K562 (cell line): ENCODE data around the gene TMEM69.

Source experiments
- CTCF ChIP-seq, 3 experiments: IDR thresholded peaks in 2 of 3; conservative IDR thresholded peaks in 1 of 3; 2 replicates each; pipeline ENCODE4 v1.5.1; 2011 to 2012; ENCODE audit warnings: low read length in 3 of 3, mild to moderate bottlenecking in 3 of 3, control low read depth in 2 of 3, improper control_type of control experiment in 1 of 3, inconsistent platforms in 1 of 3, low read depth in 1 of 3, mixed read lengths in 1 of 3, moderate library complexity in 1 of 3; ENCODE audit not compliant: insufficient read depth in 2 of 3
- ELF1 ChIP-seq: fragments of 200-800 bp; sonication (Bioruptor generic); IDR thresholded peaks from 2 replicates; pipeline ENCODE4 v1.6.1; 2016; ENCODE audit warnings: missing genetic modification characterization, missing compliant biosample characterization
- FOSL1 ChIP-seq: fragments of 200-800 bp; sonication (Bioruptor generic); conservative IDR thresholded peaks from 2 replicates; pipeline ENCODE4 v1.6.1; 2016; ENCODE audit warnings: missing genetic modification characterization, missing compliant biosample characterization
- JUND ChIP-seq, 2 experiments: IDR thresholded peaks; 2 replicates in 1 of 2; 3 replicates in 1 of 2; pipeline ENCODE4 v1.6.1; 2011; ENCODE audit warnings: borderline replicate concordance in 2 of 2, low read depth in 2 of 2, low read length in 2 of 2, improper control_type of control experiment in 1 of 2, missing biosample characterization in 1 of 2, missing genetic modification characterization in 1 of 2, missing genetic modification reagents in 1 of 2
- MBD2 ChIP-seq: sonication (generic); IDR thresholded peaks from 2 replicates; pipeline ENCODE4 v1.6.1; 2016; ENCODE audit warnings: low read depth, borderline replicate concordance
- MEF2D ChIP-seq: conservative IDR thresholded peaks from 2 replicates; pipeline ENCODE4 v1.6.1; 2016; ENCODE audit warnings: low read depth, missing genetic modification characterization, missing compliant biosample characterization
- MLX ChIP-seq, 2 experiments: fragments of 450-650 bp in 1 of 2; sonication (generic) in 1 of 2; formaldehyde crosslinking; conservative IDR thresholded peaks; 2 replicates each; pipeline versions ENCODE4 v1.4.0 to v1.8.1; 2020 to 2022; ENCODE audit warnings: mild to moderate bottlenecking in 1 of 2, missing genetic modification reagents in 1 of 2
- NCOA2 ChIP-seq, 2 experiments: fragments of 450-650 bp; IDR thresholded peaks; 2 replicates each; pipeline ENCODE4 v1.6.1; 2018; ENCODE audit warnings: mild to moderate bottlenecking in 2 of 2, moderate library complexity in 1 of 2; ENCODE audit not compliant: partially characterized antibody in 2 of 2
- NFYB ChIP-seq: IDR thresholded peaks from 2 replicates; pipeline ENCODE4 v1.6.1; 2011; ENCODE audit warnings: mild to moderate bottlenecking, moderate library complexity; ENCODE audit not compliant: insufficient read length; ENCODE audit errors: extremely low read depth
- NKRF ChIP-seq: fragments of 450-650 bp; IDR thresholded peaks from 2 replicates; pipeline ENCODE4 v1.6.1; 2016; ENCODE audit warnings: borderline replicate concordance
- POLR2AphosphoS5 ChIP-seq: IDR thresholded peaks from 2 replicates; pipeline ENCODE4 v1.6.1; 2011; ENCODE audit warnings: mild to moderate bottlenecking, low read depth, low read length, moderate library complexity; ENCODE audit not compliant: control insufficient read depth, insufficient read depth
- RAD21 ChIP-seq, 2 experiments: fragments of 250-450 bp in 1 of 2; fragments of 450-650 bp in 1 of 2; sonication (Bioruptor Pico) in 1 of 2; formaldehyde crosslinking in 1 of 2; IDR thresholded peaks in 1 of 2; conservative IDR thresholded peaks in 1 of 2; 2 replicates each; pipeline versions ENCODE4 v1.4.0 to v1.8.0; 2020 to 2022; ENCODE audit warnings: mild to moderate bottlenecking in 2 of 2, moderate library complexity in 1 of 2

GRCh38 chr1:45686015-45686287 is 2.0 kb upstream of the TMEM69 start:
- TF ChIP-seq MBD2 (no peak), MEF2D (no peak), ELF1 (tag) (peak; percentile 20; the same call in 1 of the 2 replicates), NFYB (no peak), RAD21 (CRISPR knock-in tag; conservative IDR thresholded peaks at IDR 0.05 in 1 of 2, IDR thresholded peaks at IDR 0.05 in 1 of 2) (peak; percentile 15 to 36; a peak in 3 of 4 replicates), JUND (IDR thresholded peaks at IDR 0.05; ENCODE audit: borderline replicate concordance, low read depth, low read length) (0 out of 2 replicates have a peak, but pooled peaks have one; percentile 10), JUND (tag; IDR thresholded peaks at IDR 0.05; ENCODE audit: borderline replicate concordance, low read depth, low read length) (no peak), CTCF (IDR thresholded peaks at IDR 0.05 in 2 of 3, conservative IDR thresholded peaks at IDR 0.05 in 1 of 3; ENCODE audit: insufficient read depth in 2 of 3, low read depth in 1 of 3, low read length in 3 of 3) (peak; percentile 34 to 46 (median 39); a peak in 3 of 6 replicates), MLX (CRISPR knock-in tag; conservative IDR thresholded peaks at IDR 0.05) (no peak), NCOA2 (IDR thresholded peaks at IDR 0.05; ENCODE audit: partially characterized antibody in 2 of 2) (no peak), NKRF (peak; percentile 69; the same call in 1 of the 2 replicates), FOSL1 (tag) (no peak), POLR2AphosphoS5 (no peak)
